ENCODE measurements around the gene FMN1.

The FMN1 gene

GRCh38 chr15:32885713-32886112, 308.8 kb downstream of the FMN1 start:
- DNase-seq (ENCODE audit: low spot score): no peak

- DNase-seq (ENCODE audit: low spot score): no peak
Observed at GRCh38 chr15:32884146-32884545, 310.4 kb downstream of the FMN1 start.

DNA sequence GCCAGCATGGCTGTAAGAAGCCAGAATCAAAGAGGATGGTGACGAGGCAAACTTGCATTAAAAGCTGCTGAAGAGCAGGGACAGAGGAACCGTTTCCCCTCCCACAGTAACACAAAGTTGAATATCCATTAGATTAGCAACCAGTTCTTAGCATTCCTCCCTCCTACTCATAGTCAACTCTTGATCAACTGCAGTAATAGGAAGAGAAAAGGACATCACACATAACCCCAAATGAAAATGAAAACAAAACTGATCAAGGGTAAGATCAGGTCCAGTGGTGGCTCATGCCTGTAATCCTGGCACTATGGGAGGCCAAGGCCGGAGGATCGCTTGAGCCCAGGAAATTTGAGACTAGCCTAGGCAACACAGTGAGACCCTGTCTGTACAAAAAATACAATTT, 311.6 kb downstream of the FMN1 start:
- DNase-seq (ENCODE audit: low spot score): no peak

DNA sequence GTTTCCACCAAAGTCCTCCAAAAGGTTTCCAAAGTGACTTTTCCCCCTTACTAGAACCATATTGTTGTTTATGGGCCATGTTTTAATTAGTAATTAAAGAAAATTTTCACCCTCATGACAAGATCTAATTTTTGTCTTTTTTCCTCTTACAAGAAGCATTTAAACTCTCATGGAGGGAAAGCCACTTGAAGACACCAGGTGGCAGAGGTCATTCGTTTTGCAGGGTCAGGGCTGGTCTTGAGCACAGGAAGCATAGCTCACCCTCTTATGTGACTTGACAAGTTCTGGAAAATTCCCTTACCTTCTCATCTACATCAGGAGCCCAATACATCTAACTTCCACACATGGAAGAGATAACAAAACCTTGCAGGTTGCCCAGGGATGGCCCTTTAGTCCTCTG, 313.0 kb downstream of the FMN1 start:
- DNase-seq (ENCODE audit: low spot score): no peak

- DNase-seq (ENCODE audit: low spot score): no peak
Observed at GRCh38 chr15:32880642-32881041, 313.9 kb downstream of the FMN1 start.

GRCh38 chr15:32879980-32880379, 314.5 kb downstream of the FMN1 start:
- DNase-seq (ENCODE audit: low spot score): no peak

DNA sequence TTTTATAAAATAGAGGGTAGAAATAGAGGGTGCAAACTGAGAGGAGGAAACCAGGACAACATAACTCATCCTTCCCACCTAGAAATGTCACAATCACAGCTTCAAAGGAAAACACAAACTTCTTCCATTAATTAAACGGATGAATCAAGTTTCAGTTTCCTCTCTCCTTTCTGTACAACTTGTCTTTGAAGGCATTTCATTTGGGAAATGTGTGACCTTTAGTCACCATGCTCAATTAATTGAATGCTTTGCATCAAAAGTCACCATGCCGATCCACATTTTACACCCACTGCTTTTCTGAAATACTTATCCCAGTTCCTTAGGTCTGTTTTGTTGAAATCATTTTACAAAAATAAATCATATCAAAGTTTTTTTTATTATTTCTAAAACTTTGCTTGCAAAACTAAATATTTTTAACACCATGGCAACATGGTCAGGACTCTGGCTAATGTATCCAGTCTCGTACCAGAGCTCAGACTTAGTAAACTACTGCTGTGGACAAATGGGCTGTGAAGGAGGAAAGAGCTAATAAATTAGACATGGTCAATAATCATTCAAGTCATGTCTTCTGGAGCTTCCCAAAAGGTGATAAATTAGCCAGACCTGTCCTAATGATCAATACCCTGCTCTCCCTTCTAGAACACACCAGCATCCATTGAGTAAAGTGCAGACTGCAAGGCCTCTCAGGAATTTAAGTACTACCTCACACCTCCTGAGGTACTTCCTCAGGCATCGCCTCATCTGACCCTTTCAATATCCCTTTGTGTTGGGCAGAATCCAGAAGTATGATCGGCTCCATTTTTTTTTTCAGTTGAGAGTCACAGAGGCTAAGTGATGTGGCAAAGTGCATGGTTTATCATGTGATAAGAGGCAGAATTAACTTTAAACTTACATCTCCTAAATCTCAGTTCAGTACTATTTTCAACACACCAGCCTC, 315.4 kb downstream of the FMN1 start:
- no peak for DNase-seq (ENCODE audit: low spot score)

GRCh38 chr15:32878342-32878741, 316.2 kb downstream of the FMN1 start:
- no peak for DNase-seq (ENCODE audit: low spot score)

GRCh38 chr15:32877252-32878019, 317.1 kb downstream of the FMN1 start:
- DNase-seq (ENCODE audit: low spot score): no peak

GRCh38 chr15:32873284-32874114, 321.0 kb downstream of the FMN1 start:
- DNase-seq (ENCODE audit: low spot score): no peak

DNA sequence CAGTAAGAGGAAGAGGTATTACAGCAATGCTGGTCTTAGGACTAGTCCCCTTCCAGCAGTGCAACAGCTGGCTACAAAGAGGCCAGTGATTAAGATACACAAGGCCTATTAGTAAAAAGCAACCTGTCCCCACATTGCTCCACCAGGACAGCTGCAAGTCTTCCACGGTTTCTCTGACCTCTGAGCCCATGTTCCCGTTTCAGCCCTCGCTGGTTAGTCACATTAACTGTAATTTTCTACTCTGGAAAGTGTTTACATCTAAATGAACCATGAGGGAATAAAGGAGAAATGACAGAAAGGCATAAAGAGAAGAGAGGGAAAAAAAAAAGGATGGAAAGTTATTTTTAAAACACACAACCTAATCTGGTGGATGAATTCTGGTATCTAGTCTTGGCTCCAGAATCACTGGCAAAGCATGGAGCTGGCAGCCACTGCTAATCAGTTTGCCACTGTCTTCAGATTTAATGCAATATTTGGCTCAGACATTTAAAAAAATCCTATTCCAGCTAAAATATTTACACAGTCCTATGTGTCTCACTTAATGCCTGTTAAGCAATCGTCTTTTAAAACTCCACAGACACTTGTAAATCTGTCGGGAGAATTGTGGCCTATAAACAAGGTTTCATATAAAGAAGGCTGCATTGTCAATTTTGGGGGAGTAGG, 321.8 kb downstream of the FMN1 start:
- DNase-seq (ENCODE audit: low spot score): no peak

DNA sequence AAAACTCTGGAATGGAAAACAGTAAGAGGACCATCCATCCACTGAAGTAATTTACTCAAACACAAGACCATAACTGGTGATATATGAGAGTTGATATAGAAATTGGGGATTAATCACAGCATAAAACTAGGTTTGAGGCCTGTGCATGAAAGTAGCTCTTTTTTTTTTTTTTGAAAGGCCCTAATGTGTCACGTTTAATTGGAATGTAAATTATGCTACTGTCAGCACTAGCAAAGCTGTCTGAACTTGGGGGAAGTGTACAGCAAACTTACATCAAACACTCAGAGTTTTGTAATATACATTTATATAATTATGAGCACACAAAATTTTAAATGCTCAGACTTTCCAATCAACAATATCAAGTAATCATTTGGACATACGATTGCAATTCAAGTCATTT, 322.6 kb downstream of the FMN1 start:
- DNase-seq (ENCODE audit: low spot score): no peak

- peak; percentile 76 for DNase-seq (ENCODE audit: low spot score)
Observed at GRCh38 chr15:32870240-32871033, 324.1 kb downstream of the FMN1 start.

GRCh38 chr15:32869776-32870175, 324.7 kb downstream of the FMN1 start:
- no peak for DNase-seq (ENCODE audit: low spot score)

DNA sequence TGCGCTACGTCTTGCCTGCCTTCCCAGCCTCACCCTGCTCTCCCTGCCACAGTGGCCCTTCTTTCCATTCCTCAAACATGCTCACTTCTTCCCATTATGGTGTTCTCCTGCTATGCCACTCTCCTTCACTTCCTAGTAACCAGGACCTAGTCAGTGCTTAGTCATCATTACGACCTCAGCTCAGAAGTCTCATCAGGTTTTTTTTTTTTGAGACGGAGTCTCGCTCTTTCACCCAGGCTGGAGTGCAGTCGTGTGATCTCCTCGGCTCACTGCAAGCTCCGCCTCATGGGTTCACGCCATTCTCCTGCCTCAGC, 327.2 kb downstream of the FMN1 start:
- DNase-seq (ENCODE audit: low spot score): peak; percentile 57

- DNase-seq (ENCODE audit: low spot score): peak; percentile 26
Observed at GRCh38 chr15:32866454-32867312, 327.8 kb downstream of the FMN1 start.

- no peak for DNase-seq (ENCODE audit: low spot score)
Observed at GRCh38 chr15:32864841-32865240, 329.7 kb downstream of the FMN1 start.

DNA sequence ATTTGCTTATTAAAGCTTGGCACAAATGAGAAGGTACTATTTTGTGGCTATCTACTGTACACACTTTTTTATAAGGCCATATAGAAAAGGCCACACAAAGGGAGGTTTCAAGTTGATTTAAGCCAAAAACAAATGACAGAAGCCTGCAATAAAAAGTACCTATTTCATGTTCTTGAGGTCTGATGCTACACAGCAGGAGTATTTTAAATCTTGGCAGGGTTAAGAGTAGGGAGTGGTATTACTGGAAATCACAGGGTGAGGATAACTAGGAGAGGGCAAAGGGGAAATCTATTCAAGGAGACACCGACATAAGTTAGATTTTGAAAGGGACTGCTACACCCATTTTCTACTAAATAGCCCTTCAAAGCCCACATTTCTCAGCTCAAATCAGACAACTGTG, 330.5 kb downstream of the FMN1 start:
- DNase-seq (ENCODE audit: low spot score): no peak

GRCh38 chr15:32861761-32862160, 332.8 kb downstream of the FMN1 start:
- peak; percentile 75 for DNase-seq (ENCODE audit: low spot score)

- DNase-seq (ENCODE audit: low spot score): no peak
Observed at GRCh38 chr15:32861174-32861573, 333.3 kb downstream of the FMN1 start.
